Stimulated activated CD8-positive, alpha-beta memory T cell treated with anti-CD3 and anti-CD28 coated beads, Interleukin-4, amount 100 ng/mL, for 24 hours (primary cell): ENCODE data around the gene INO80E.
"Not testable (repeated sequence)": the region's sequence is repeated elsewhere in the genome, so short reads cannot be mapped to it uniquely, and the experiment has no call there.

ENCODE experiments used
- DNase-seq: peaks from one replicate; pipeline ENCODE4 v3.0.0-alpha.2; 2020; ENCODE audit warnings: low read depth

INO80E gene

GRCh38 chr16:29995911-29996765 is at the start of gene INO80E:
Gene INO80E (plus strand): TSS chr16:29996241. CDS start chr16:29996311, 70 bp downstream.
- peak; percentile 100 for DNase-seq

GRCh38 chr16:29947897-29948296 is 48.1 kb upstream of the INO80E start:
- no peak for DNase-seq

- DNase-seq: no peak
Observed at GRCh38 chr16:29950806-29951461, 45.1 kb upstream of the INO80E start.

GRCh38 chr16:29951625-29952365 is 44.2 kb upstream of the INO80E start:
- DNase-seq: no peak

GRCh38 chr16:29958756-29959155 is 37.3 kb upstream of the INO80E start:
- DNase-seq: no peak

GRCh38 chr16:29959293-29959692 is 36.7 kb upstream of the INO80E start:
- no peak for DNase-seq

GRCh38 chr16:29959821-29960220 is 36.2 kb upstream of the INO80E start:
- DNase-seq: not testable (repeated sequence)

- no peak for DNase-seq
Observed at GRCh38 chr16:29961127-29961478, 34.9 kb upstream of the INO80E start.

GRCh38 chr16:29961479-29962343 is 34.3 kb upstream of the INO80E start, which contains the start of gene TMEM219:
Gene TMEM219 (plus strand): TSS chr16:29962079. CDS start chr16:29963144, 1,065 bp downstream.
- peak; percentile 90 for DNase-seq

- no peak for DNase-seq
Observed at GRCh38 chr16:29962344-29962994, 33.6 kb upstream of the INO80E start.

GRCh38 chr16:29963021-29963743 is 32.9 kb upstream of the INO80E start:
- DNase-seq: no peak

- no peak for DNase-seq
Observed at GRCh38 chr16:29968205-29968604, 27.8 kb upstream of the INO80E start.

GRCh38 chr16:29971304-29971703 is 24.7 kb upstream of the INO80E start:
- DNase-seq: no peak

- DNase-seq: no peak
Observed at GRCh38 chr16:29972500-29972899, 23.5 kb upstream of the INO80E start.

- no peak for DNase-seq
Observed at GRCh38 chr16:29972992-29973383, 23.1 kb upstream of the INO80E start.

- peak; percentile 97 for DNase-seq
Observed at GRCh38 chr16:29973384-29974246, 22.4 kb upstream of the INO80E start, which contains the start of gene TAOK2. Gene TAOK2 (plus strand): TSS chr16:29973868. CDS start chr16:29977773, 3,905 bp downstream.

GRCh38 chr16:29974291-29975133 is 21.5 kb upstream of the INO80E start:
- DNase-seq: no peak

- DNase-seq: no peak
Observed at GRCh38 chr16:29975134-29975538, 20.9 kb upstream of the INO80E start.
